WTC11 (cell line): ENCODE data around the gene WDR64. TPM values are rescaled to one million over a fixed set of nuclear protein-coding genes. Genes with fewer than 3 reads are reported as not detected.

Experiments used
- ATAC-seq: fragments of 200-7000 bp; cut with Tn5 transposase; 2 replicates; pipeline ENCODE4 v1.10.0; 2021; ENCODE audit warnings: mild to moderate bottlenecking, moderate library complexity
- CTCF ChIA-PET: fragments of 300-600 bp; sonication (Branson Sonifier 250); formaldehyde crosslinking; loops from one replicate; lab custom pipeline; 2021; ENCODE audit warnings: antibody characterized with exemption; lab: Charles Lee
- POLR2A ChIA-PET: fragments of 350-600 bp; sonication (Branson Sonifier 250); formaldehyde crosslinking; loops from one replicate; lab custom pipeline; 2021; ENCODE audit warnings: antibody characterized with exemption; lab: Charles Lee
- DNase-seq: peaks from one replicate; pipeline ENCODE4 v3.0.0; 2021; ENCODE audit warnings: low spot score
- H3K27ac Mint-ChIP-seq: 2 replicates; pipeline ENCODE4 v1.8.0; 2021; ENCODE audit warnings: mixed read lengths
- H3K27me3 Mint-ChIP-seq: 2 replicates; pipeline ENCODE4 v1.8.0; 2021; ENCODE audit warnings: low read depth, mild to moderate bottlenecking, moderate library complexity, mixed read lengths
- H3K36me3 Mint-ChIP-seq: 2 replicates; pipeline ENCODE4 v1.8.0; 2021; ENCODE audit warnings: mixed read lengths
- H3K4me1 Mint-ChIP-seq: 2 replicates; pipeline ENCODE4 v1.8.0; 2022; ENCODE audit warnings: mixed read lengths
- H3K4me3 Mint-ChIP-seq: 2 replicates; pipeline ENCODE4 v1.8.0; 2021; ENCODE audit warnings: mild to moderate bottlenecking, moderate library complexity, mixed read lengths
- H3K9me3 Mint-ChIP-seq: 2 replicates; pipeline ENCODE4 v1.8.0; 2021; ENCODE audit warnings: mixed read lengths
- ATF1 ChIP-seq: sonication (generic); formaldehyde crosslinking; IDR thresholded peaks from 2 replicates; pipeline ENCODE4 v1.8.1; 2023; ENCODE audit warnings: mild to moderate bottlenecking, moderate library complexity, missing genetic modification reagents
- CBFB ChIP-seq: sonication (generic); formaldehyde crosslinking; IDR thresholded peaks from 2 replicates; pipeline ENCODE4 v1.8.1; 2022; ENCODE audit warnings: mild to moderate bottlenecking, low read depth, missing genetic modification reagents
- EMX1 ChIP-seq: fragments of 250-450 bp; sonication (Bioruptor Pico); IDR thresholded peaks from 2 replicates; pipeline ENCODE4 v1.8.0; 2021; ENCODE audit warnings: mild to moderate bottlenecking
- FOXK1 ChIP-seq: sonication (generic); formaldehyde crosslinking; IDR thresholded peaks from 2 replicates; pipeline ENCODE4 v1.8.0; 2022; ENCODE audit warnings: mild to moderate bottlenecking, moderate library complexity, missing genetic modification reagents
- GRHL2 ChIP-seq: fragments of 250-450 bp; sonication (Bioruptor Pico); IDR thresholded peaks from 2 replicates; pipeline ENCODE4 v1.8.0; 2022; ENCODE audit warnings: mild to moderate bottlenecking, moderate library complexity; ENCODE audit not compliant: insufficient replicate concordance, severe bottlenecking
- GTF2I ChIP-seq: fragments of 250-450 bp; sonication (Bioruptor Pico); conservative IDR thresholded peaks from 2 replicates; pipeline ENCODE4 v1.4.0; 2021; ENCODE audit warnings: mild to moderate bottlenecking
- HMGA2 ChIP-seq: fragments of 250-450 bp; sonication (Bioruptor Pico); IDR thresholded peaks from 2 replicates; pipeline ENCODE4 v1.4.0; 2021; ENCODE audit warnings: mild to moderate bottlenecking, moderate library complexity
- NFATC4 ChIP-seq: fragments of 250-450 bp; sonication (Bioruptor Pico); IDR thresholded peaks from 2 replicates; pipeline ENCODE4 v1.9.0; 2021; ENCODE audit warnings: mild to moderate bottlenecking
- NFE2L1 ChIP-seq: sonication (generic); formaldehyde crosslinking; IDR thresholded peaks from 2 replicates; pipeline ENCODE4 v1.8.1; 2023; ENCODE audit warnings: missing genetic modification reagents
- SMAD3 ChIP-seq: sonication (generic); formaldehyde crosslinking; IDR thresholded peaks from 2 replicates; pipeline ENCODE4 v1.8.0; 2022; ENCODE audit warnings: missing genetic modification reagents, mild to moderate bottlenecking, borderline replicate concordance
- ZNF263 ChIP-seq: sonication (generic); formaldehyde crosslinking; IDR thresholded peaks from 2 replicates; pipeline ENCODE4 v1.8.1; 2022; ENCODE audit warnings: low read depth, mild to moderate bottlenecking, moderate library complexity, missing genetic modification reagents
- ZNF396 ChIP-seq: fragments of 250-450 bp; sonication (Bioruptor Pico); IDR thresholded peaks from 2 replicates; pipeline ENCODE4 v1.8.0; 2021; ENCODE audit warnings: mild to moderate bottlenecking, moderate library complexity, borderline replicate concordance
- ZNF416 ChIP-seq: fragments of 250-450 bp; sonication (Bioruptor Pico); IDR thresholded peaks from 2 replicates; pipeline ENCODE4 v1.9.0; 2021; ENCODE audit warnings: mild to moderate bottlenecking, inconsistent platforms
- ZNF671 ChIP-seq: fragments of 250-450 bp; sonication (Bioruptor Pico); IDR thresholded peaks from 2 replicates; pipeline ENCODE4 v1.8.0; 2021; ENCODE audit warnings: mild to moderate bottlenecking
- total RNA-seq: library from RNA; stranded (reverse); gene quantifications from 3 replicates; pipeline ENCODE4 v1.2.3, GENCODE V29; 2021
- TF ChIP-seq, protein P1 (sequence below): sonication (generic); formaldehyde crosslinking; IDR thresholded peaks from 2 replicates; pipeline ENCODE4 v1.8.1; 2023; ENCODE audit warnings: mild to moderate bottlenecking, missing genetic modification reagents
- TF ChIP-seq, protein P2 (sequence below): sonication (generic); formaldehyde crosslinking; IDR thresholded peaks from 2 replicates; pipeline ENCODE4 v1.8.1; 2023; ENCODE audit warnings: mild to moderate bottlenecking, missing genetic modification reagents, moderate library complexity
- TF ChIP-seq, protein P3 (sequence below): sonication (generic); formaldehyde crosslinking; IDR thresholded peaks from 2 replicates; pipeline ENCODE4 v1.8.0; 2022; ENCODE audit warnings: mild to moderate bottlenecking, missing genetic modification reagents
- TF ChIP-seq, protein P4 (sequence below): sonication (generic); formaldehyde crosslinking; IDR thresholded peaks from 2 replicates; pipeline ENCODE4 v1.8.1; 2023; ENCODE audit warnings: mild to moderate bottlenecking, moderate library complexity, missing genetic modification reagents
- TF ChIP-seq, protein P5 (sequence below): fragments of 250-450 bp; sonication (Bioruptor Pico); conservative IDR thresholded peaks from 2 replicates; pipeline ENCODE4 v1.9.0; 2021; ENCODE audit warnings: mild to moderate bottlenecking
- TF ChIP-seq, protein P6 (sequence below): sonication (generic); formaldehyde crosslinking; IDR thresholded peaks from 2 replicates; pipeline ENCODE4 v1.8.0; 2023; ENCODE audit warnings: missing genetic modification reagents, mild to moderate bottlenecking, borderline replicate concordance
- TF ChIP-seq, protein P7 (sequence below): sonication (generic); formaldehyde crosslinking; IDR thresholded peaks from 2 replicates; pipeline ENCODE4 v1.8.0; 2022; ENCODE audit warnings: missing genetic modification reagents
- TF ChIP-seq, protein P8 (sequence below): sonication (generic); formaldehyde crosslinking; IDR thresholded peaks from 2 replicates; pipeline ENCODE4 v1.8.0; 2023; ENCODE audit warnings: missing genetic modification reagents

WDR64 gene
- total RNA-seq, 1 experiment from 2014 or later = not detected

DNA sequence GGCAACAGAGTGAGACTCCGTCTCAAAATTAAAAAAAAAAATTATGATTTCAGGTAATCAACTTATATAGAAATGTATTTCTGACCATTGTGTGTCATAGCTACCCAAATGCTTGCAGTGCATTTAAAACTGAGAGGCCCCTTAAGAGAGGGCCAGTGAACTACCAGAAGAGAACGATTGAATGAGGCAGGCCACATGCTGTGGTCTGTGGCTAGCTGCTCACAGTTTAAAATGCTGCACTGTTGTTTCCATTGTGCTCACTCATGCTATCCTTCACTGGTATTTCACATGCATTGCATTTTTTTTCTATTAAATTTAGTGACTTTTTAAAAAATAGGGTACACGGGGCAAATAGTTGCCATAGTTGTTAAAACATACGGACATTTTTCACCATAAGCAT lies 37.9 kb upstream of the WDR64 start (continued):
- TF ChIP-seq, protein P1, sequence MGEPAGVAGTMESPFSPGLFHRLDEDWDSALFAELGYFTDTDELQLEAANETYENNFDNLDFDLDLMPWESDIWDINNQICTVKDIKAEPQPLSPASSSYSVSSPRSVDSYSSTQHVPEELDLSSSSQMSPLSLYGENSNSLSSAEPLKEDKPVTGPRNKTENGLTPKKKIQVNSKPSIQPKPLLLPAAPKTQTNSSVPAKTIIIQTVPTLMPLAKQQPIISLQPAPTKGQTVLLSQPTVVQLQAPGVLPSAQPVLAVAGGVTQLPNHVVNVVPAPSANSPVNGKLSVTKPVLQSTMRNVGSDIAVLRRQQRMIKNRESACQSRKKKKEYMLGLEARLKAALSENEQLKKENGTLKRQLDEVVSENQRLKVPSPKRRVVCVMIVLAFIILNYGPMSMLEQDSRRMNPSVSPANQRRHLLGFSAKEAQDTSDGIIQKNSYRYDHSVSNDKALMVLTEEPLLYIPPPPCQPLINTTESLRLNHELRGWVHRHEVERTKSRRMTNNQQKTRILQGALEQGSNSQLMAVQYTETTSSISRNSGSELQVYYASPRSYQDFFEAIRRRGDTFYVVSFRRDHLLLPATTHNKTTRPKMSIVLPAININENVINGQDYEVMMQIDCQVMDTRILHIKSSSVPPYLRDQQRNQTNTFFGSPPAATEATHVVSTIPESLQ = no peak
- no peak for TF ChIP-seq NFE2L1 (CRISPR knock-in tag)
- no peak for TF ChIP-seq HMGA2 (CRISPR knock-in tag)
- TF ChIP-seq, protein P2, sequence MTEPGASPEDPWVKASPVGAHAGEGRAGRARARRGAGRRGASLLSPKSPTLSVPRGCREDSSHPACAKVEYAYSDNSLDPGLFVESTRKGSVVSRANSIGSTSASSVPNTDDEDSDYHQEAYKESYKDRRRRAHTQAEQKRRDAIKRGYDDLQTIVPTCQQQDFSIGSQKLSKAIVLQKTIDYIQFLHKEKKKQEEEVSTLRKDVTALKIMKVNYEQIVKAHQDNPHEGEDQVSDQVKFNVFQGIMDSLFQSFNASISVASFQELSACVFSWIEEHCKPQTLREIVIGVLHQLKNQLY (CRISPR knock-in tag) = no peak
- no peak for TF ChIP-seq ZNF671
- TF ChIP-seq CBFB (CRISPR knock-in tag) = no peak
- no peak for TF ChIP-seq GRHL2
- TF ChIP-seq, protein P3, sequence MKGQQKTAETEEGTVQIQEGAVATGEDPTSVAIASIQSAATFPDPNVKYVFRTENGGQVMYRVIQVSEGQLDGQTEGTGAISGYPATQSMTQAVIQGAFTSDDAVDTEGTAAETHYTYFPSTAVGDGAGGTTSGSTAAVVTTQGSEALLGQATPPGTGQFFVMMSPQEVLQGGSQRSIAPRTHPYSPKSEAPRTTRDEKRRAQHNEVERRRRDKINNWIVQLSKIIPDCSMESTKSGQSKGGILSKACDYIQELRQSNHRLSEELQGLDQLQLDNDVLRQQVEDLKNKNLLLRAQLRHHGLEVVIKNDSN = no peak

DNA sequence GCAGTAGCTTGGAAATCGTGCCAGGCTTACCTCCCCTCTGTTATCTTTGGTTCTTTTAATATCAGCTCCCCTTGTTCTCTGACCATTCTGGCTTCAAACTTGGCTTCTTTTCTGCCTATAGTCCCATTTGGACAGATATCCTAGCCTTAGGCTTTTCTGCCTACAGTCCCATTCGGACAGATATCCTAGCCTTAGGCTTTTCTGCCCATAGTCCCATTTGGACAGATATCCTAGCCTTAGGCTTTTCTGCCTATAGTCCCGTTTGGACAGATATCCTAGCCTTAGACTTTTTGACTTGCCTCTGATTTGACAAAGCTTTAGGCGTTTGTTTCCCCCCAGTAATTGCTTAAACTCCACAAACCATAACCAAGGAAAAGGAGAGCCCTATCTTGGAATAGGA lies 37.5 kb upstream of the WDR64 start:
- Mint-ChIP-seq H3K4me3 (no peak overlapping the region), H3K36me3 (no peaks in the 10 kb centered on the region), H3K27me3 (no peaks in the 10 kb centered on the region), H3K9me3 (no peaks in the 10 kb centered on the region), H3K4me1 (no peaks in the 10 kb centered on the region), H3K27ac (no peak overlapping the region)
- POLR2A ChIA-PET = no interaction called here
- ATAC-seq (no peak), DNase-seq (no peak)
- CTCF ChIA-PET = interaction anchor here (2.3 kb wide), 1 partner anchor 10 kb away, joined by 6 read pairs; no protein-coding TSS in a partner anchor
- TF ChIP-seq FOXK1 (CRISPR knock-in tag) (no peak), GTF2I (CRISPR knock-in tag) (no peak), ATF1 (no peak), ZNF396 (no peak), NFE2L1 (CRISPR knock-in tag) (no peak), ZNF416 (no peak), EMX1 (CRISPR knock-in tag) (no peak), ZNF263 (no peak), NFATC4 (CRISPR knock-in tag) (no peak), SMAD3 (CRISPR knock-in tag) (no peak)
- TF ChIP-seq, protein P4, sequence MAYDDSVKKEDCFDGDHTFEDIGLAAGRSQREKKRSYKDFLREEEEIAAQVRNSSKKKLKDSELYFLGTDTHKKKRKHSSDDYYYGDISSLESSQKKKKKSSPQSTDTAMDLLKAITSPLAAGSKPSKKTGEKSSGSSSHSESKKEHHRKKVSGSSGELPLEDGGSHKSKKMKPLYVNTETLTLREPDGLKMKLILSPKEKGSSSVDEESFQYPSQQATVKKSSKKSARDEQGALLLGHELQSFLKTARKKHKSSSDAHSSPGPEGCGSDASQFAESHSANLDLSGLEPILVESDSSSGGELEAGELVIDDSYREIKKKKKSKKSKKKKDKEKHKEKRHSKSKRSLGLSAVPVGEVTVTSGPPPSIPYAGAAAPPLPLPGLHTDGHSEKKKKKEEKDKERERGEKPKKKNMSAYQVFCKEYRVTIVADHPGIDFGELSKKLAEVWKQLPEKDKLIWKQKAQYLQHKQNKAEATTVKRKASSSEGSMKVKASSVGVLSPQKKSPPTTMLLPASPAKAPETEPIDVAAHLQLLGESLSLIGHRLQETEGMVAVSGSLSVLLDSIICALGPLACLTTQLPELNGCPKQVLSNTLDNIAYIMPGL = no peak
- TF ChIP-seq, protein P5, sequence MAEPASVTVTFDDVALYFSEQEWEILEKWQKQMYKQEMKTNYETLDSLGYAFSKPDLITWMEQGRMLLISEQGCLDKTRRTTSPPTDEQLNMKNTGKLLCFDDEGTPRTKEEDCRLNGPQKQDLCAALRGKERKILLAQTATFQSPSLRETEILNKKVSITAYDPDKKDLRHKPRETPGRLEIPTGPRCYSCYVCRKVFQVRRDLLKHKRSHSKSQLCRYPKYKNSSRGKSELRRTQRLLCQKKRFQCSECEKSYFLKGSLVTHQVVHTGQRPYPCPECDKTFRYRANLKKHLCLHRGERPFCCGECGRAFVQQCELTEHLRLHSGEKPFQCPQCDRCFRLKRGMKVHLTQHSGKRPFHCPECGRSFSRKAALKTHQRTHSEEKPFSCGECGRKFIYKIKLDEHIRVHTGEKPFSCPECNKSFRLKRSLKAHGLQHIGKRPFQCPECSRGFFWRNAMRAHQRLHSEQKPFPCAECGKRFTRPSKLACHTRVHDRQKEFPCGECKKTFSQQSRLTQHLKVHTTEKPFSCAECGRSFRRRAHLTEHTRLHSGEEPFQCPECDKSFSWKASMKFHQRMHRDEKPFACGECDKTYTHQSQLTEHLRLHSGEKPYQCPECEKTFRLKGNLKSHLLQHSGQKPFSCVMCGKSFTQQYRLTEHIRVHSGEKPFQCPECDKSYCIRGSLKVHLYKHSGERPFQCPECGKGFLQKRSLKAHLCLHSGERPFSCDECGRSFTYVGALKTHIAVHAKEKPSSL = no peak
- TF ChIP-seq, protein P6, sequence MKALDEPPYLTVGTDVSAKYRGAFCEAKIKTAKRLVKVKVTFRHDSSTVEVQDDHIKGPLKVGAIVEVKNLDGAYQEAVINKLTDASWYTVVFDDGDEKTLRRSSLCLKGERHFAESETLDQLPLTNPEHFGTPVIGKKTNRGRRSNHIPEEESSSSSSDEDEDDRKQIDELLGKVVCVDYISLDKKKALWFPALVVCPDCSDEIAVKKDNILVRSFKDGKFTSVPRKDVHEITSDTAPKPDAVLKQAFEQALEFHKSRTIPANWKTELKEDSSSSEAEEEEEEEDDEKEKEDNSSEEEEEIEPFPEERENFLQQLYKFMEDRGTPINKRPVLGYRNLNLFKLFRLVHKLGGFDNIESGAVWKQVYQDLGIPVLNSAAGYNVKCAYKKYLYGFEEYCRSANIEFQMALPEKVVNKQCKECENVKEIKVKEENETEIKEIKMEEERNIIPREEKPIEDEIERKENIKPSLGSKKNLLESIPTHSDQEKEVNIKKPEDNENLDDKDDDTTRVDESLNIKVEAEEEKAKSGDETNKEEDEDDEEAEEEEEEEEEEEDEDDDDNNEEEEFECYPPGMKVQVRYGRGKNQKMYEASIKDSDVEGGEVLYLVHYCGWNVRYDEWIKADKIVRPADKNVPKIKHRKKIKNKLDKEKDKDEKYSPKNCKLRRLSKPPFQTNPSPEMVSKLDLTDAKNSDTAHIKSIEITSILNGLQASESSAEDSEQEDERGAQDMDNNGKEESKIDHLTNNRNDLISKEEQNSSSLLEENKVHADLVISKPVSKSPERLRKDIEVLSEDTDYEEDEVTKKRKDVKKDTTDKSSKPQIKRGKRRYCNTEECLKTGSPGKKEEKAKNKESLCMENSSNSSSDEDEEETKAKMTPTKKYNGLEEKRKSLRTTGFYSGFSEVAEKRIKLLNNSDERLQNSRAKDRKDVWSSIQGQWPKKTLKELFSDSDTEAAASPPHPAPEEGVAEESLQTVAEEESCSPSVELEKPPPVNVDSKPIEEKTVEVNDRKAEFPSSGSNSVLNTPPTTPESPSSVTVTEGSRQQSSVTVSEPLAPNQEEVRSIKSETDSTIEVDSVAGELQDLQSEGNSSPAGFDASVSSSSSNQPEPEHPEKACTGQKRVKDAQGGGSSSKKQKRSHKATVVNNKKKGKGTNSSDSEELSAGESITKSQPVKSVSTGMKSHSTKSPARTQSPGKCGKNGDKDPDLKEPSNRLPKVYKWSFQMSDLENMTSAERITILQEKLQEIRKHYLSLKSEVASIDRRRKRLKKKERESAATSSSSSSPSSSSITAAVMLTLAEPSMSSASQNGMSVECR (CRISPR knock-in tag) = no peak
- TF ChIP-seq, protein P7, sequence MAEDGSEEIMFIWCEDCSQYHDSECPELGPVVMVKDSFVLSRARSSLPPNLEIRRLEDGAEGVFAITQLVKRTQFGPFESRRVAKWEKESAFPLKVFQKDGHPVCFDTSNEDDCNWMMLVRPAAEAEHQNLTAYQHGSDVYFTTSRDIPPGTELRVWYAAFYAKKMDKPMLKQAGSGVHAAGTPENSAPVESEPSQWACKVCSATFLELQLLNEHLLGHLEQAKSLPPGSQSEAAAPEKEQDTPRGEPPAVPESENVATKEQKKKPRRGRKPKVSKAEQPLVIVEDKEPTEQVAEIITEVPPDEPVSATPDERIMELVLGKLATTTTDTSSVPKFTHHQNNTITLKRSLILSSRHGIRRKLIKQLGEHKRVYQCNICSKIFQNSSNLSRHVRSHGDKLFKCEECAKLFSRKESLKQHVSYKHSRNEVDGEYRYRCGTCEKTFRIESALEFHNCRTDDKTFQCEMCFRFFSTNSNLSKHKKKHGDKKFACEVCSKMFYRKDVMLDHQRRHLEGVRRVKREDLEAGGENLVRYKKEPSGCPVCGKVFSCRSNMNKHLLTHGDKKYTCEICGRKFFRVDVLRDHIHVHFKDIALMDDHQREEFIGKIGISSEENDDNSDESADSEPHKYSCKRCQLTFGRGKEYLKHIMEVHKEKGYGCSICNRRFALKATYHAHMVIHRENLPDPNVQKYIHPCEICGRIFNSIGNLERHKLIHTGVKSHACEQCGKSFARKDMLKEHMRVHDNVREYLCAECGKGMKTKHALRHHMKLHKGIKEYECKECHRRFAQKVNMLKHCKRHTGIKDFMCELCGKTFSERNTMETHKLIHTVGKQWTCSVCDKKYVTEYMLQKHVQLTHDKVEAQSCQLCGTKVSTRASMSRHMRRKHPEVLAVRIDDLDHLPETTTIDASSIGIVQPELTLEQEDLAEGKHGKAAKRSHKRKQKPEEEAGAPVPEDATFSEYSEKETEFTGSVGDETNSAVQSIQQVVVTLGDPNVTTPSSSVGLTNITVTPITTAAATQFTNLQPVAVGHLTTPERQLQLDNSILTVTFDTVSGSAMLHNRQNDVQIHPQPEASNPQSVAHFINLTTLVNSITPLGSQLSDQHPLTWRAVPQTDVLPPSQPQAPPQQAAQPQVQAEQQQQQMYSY (CRISPR knock-in tag) = no peak
- TF ChIP-seq, protein P8, sequence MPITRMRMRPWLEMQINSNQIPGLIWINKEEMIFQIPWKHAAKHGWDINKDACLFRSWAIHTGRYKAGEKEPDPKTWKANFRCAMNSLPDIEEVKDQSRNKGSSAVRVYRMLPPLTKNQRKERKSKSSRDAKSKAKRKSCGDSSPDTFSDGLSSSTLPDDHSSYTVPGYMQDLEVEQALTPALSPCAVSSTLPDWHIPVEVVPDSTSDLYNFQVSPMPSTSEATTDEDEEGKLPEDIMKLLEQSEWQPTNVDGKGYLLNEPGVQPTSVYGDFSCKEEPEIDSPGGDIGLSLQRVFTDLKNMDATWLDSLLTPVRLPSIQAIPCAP (CRISPR knock-in tag) = no peak
